SK-N-SH (cell line): ENCODE measurements around the gene TMEM126B. TPM values are rescaled to one million over a fixed set of nuclear protein-coding genes. Genes with fewer than 3 reads are reported as not detected.

ENCODE experiments used
- CTCF ChIA-PET: fragments of 300-600, 350-600 bp; formaldehyde crosslinking; extraction: SDS; loops from one replicate; lab custom pipeline; 2021; lab: Yijun Ruan, JAX
- POLR2A ChIA-PET: fragments of 350-600 bp; sonication (Branson Sonifier 250); formaldehyde crosslinking; extraction: SDS; loops from one replicate; lab custom pipeline; 2020; ENCODE audit warnings: antibody characterized with exemption, inconsistent platforms; lab: Yijun Ruan, JAX
- DNase-seq: peaks from one replicate; pipeline ENCODE4 v3.0.0; 2012
- H2AFZ ChIP-seq: fragments of 200-600 bp; sonication (generic); 2 replicates; pipeline ENCODE4 v1.8.1; 2016; ENCODE audit warnings: antibody characterized with exemption, mild to moderate bottlenecking, low read depth
- H3F3A ChIP-seq: fragments of 200-600 bp; sonication (generic); replicated peaks from 2 replicates; pipeline ENCODE3; 2016; ENCODE audit warnings: antibody characterized with exemption, mild to moderate bottlenecking; ENCODE audit not compliant: insufficient read depth
- H3K27ac ChIP-seq, 2 experiments: fragments of 200-500 bp in 1 of 2; fragments of 200-600 bp in 1 of 2; sonication (Bioruptor generic) in 1 of 2; sonication (generic), shearing (Covaris generic) in 1 of 2; 2 replicates each; pipeline versions ENCODE4 v1.5.1 to v1.6.1; 2014 to 2016; ENCODE audit warnings: low read depth in 2 of 2, inconsistent platforms in 1 of 2, low read length in 1 of 2, mild to moderate bottlenecking in 1 of 2, mixed read lengths in 1 of 2
- H3K27me3 ChIP-seq: fragments of 200-600 bp; sonication (generic), shearing (Covaris generic); 2 replicates; pipeline ENCODE4 v1.6.1; 2016; ENCODE audit warnings: mixed run types; ENCODE audit not compliant: insufficient read depth
- H3K36me3 ChIP-seq, 2 experiments: fragments of 200-500 bp in 1 of 2; fragments of 200-600 bp in 1 of 2; sonication (Bioruptor generic) in 1 of 2; sonication (generic) in 1 of 2; replicated peaks in 1 of 2; 2 replicates each; pipeline versions ENCODE3 to v1.5.1; 2014 to 2016; ENCODE audit warnings: low read length in 1 of 2, mild to moderate bottlenecking in 1 of 2; ENCODE audit not compliant: insufficient read depth in 2 of 2, control insufficient read depth in 1 of 2
- H3K4me1 ChIP-seq, 2 experiments: fragments of 200-500 bp in 1 of 2; fragments of 200-600 bp in 1 of 2; sonication (Bioruptor generic) in 1 of 2; sonication (generic), shearing (Covaris generic) in 1 of 2; 2 replicates each; pipeline versions ENCODE4 v1.5.1 to v1.6.1; 2014 to 2016; ENCODE audit warnings: low read depth in 1 of 2, low read length in 1 of 2, mixed run types in 1 of 2; ENCODE audit not compliant: insufficient read depth in 2 of 2, control insufficient read depth in 1 of 2
- H3K4me2 ChIP-seq: fragments of 200-600 bp; sonication (generic), shearing (Covaris generic); 2 replicates; pipeline ENCODE4 v1.6.1; 2017; ENCODE audit warnings: mixed run types
- H3K4me3 ChIP-seq, 2 experiments: fragments of 200-500 bp in 1 of 2; fragments of 200-600 bp in 1 of 2; sonication (Bioruptor generic) in 1 of 2; sonication (generic), shearing (Covaris generic) in 1 of 2; 2 replicates each; pipeline versions ENCODE4 v1.5.1 to v1.8.1; 2014 to 2016; ENCODE audit warnings: low read depth in 2 of 2, inconsistent platforms in 1 of 2, low read length in 1 of 2, mild to moderate bottlenecking in 1 of 2, mixed read lengths in 1 of 2, moderate library complexity in 1 of 2
- H3K79me2 ChIP-seq: fragments of 200-600 bp; sonication (generic); 2 replicates; pipeline ENCODE4 v1.8.1; 2017; ENCODE audit warnings: mild to moderate bottlenecking; ENCODE audit not compliant: insufficient read depth
- H3K9ac ChIP-seq: fragments of 200-600 bp; sonication (generic); 2 replicates; pipeline ENCODE4 v1.6.1; 2017; ENCODE audit warnings: mixed run types
- H3K9me2 ChIP-seq: fragments of 200-600 bp; sonication (generic); 2 replicates; pipeline ENCODE4 v1.6.1; 2017; ENCODE audit warnings: mixed run types
- H3K9me3 ChIP-seq: fragments of 200-600 bp; sonication (generic); 2 replicates; pipeline ENCODE4 v1.6.1; 2017; ENCODE audit warnings: mixed run types, mild to moderate bottlenecking, moderate library complexity
- H4K20me1 ChIP-seq: fragments of 200-600 bp; sonication (generic); 2 replicates; pipeline ENCODE4 v1.6.1; 2017; ENCODE audit warnings: mild to moderate bottlenecking, mixed run types; ENCODE audit not compliant: insufficient read depth
- ELF1 ChIP-seq: IDR thresholded peaks from 2 replicates; pipeline ENCODE4 v1.4.0; 2012
- EP300 ChIP-seq, 2 experiments: IDR thresholded peaks; 2 replicates each; pipeline versions ENCODE4 v1.4.0 to v1.6.1; 2012; ENCODE audit warnings: borderline replicate concordance in 1 of 2, low read depth in 1 of 2, low read length in 1 of 2
- EZH2phosphoT487 ChIP-seq: fragments of 200-600 bp; sonication (generic); IDR thresholded peaks from 2 replicates; pipeline ENCODE4 v1.6.1; 2017; ENCODE audit warnings: low read depth, mixed run types, mild to moderate bottlenecking, antibody characterized with exemption, moderate library complexity, borderline replicate concordance
- FOSL2 ChIP-seq: IDR thresholded peaks from 2 replicates; pipeline ENCODE4 v1.4.0; 2012; ENCODE audit warnings: low read depth, mild to moderate bottlenecking, moderate library complexity, borderline replicate concordance
- FOXJ3 ChIP-seq: sonication (generic); formaldehyde crosslinking; IDR thresholded peaks from 2 replicates; pipeline ENCODE4 v1.5.1; 2020; ENCODE audit warnings: mild to moderate bottlenecking, missing genetic modification reagents
- FOXM1 ChIP-seq: IDR thresholded peaks from 2 replicates; pipeline ENCODE4 v1.4.0; 2012; ENCODE audit warnings: low read depth, mild to moderate bottlenecking
- GABPA ChIP-seq: IDR thresholded peaks from 2 replicates; pipeline ENCODE4 v1.4.0; 2012; ENCODE audit warnings: low read depth, mild to moderate bottlenecking
- GATA2 ChIP-seq: sonication (generic); formaldehyde crosslinking; IDR thresholded peaks from 2 replicates; pipeline ENCODE4 v1.5.0; 2020; ENCODE audit warnings: mild to moderate bottlenecking, missing genetic modification reagents
- JUND ChIP-seq: IDR thresholded peaks from 2 replicates; pipeline ENCODE4 v1.4.0; 2012
- MEF2A ChIP-seq: IDR thresholded peaks from 2 replicates; pipeline ENCODE4 v1.4.0; 2012; ENCODE audit warnings: low read depth, borderline replicate concordance
- NRF1 ChIP-seq: IDR thresholded peaks from 2 replicates; pipeline ENCODE4 v1.6.1; 2012; ENCODE audit warnings: low read depth, mild to moderate bottlenecking, low read length
- POLR2AphosphoS5 ChIP-seq: IDR thresholded peaks from 2 replicates; pipeline ENCODE4 v1.6.1; 2012; ENCODE audit warnings: low read depth, low read length
- RAD21 ChIP-seq: IDR thresholded peaks from 2 replicates; pipeline ENCODE4 v1.6.1; 2012; ENCODE audit warnings: mild to moderate bottlenecking, low read length
- RCOR1 ChIP-seq: fragments of 150-350 bp; IDR thresholded peaks from 2 replicates; pipeline ENCODE4 v1.6.1; 2017; ENCODE audit warnings: antibody characterized with exemption, low read length
- RFX5 ChIP-seq: IDR thresholded peaks from 2 replicates; pipeline ENCODE4 v1.6.1; 2012; ENCODE audit warnings: mild to moderate bottlenecking, improper control_type of control experiment, low read length
- RXRA ChIP-seq: IDR thresholded peaks from 2 replicates; pipeline ENCODE4 v1.4.0; 2012; ENCODE audit warnings: low read depth, mild to moderate bottlenecking, borderline replicate concordance
- SIN3A ChIP-seq: IDR thresholded peaks from 2 replicates; pipeline ENCODE4 v1.6.1; 2012; ENCODE audit warnings: low read depth, mild to moderate bottlenecking, low read length, moderate library complexity, borderline replicate concordance
- SMC3 ChIP-seq: IDR thresholded peaks from 2 replicates; pipeline ENCODE4 v1.6.1; 2012; ENCODE audit warnings: low read depth, low read length, improper control_type of control experiment
- TCF12 ChIP-seq: IDR thresholded peaks from 2 replicates; pipeline ENCODE4 v1.4.0; 2012
- YY1 ChIP-seq: IDR thresholded peaks from 2 replicates; pipeline ENCODE4 v1.4.0; 2012; ENCODE audit warnings: low read depth, mild to moderate bottlenecking
- WGBS: methylation state at CpG from one replicate; pipeline ENCODE4 v1.1.6; 2017; ENCODE audit warnings: low lambda C conversion rate; 5-methylcytosine and 5-hydroxymethylcytosine counted together
- polyA plus RNA-seq, 3 experiments: library from polyadenylated mRNA; depleted of rRNA; stranded (reverse); fragments of >200 nt; gene quantifications; 2 replicates each; pipeline ENCODE4 v1.2.3, GENCODE V29; 2012
- TF ChIP-seq, protein P1 (sequence below): fragments of 150-350 bp; IDR thresholded peaks from 2 replicates; pipeline ENCODE4 v1.6.1; 2016; ENCODE audit warnings: mild to moderate bottlenecking, low read depth, low read length
- TF ChIP-seq, protein P2 (sequence below): IDR thresholded peaks from 2 replicates; pipeline ENCODE4 v1.4.0; 2012; ENCODE audit warnings: low read depth, borderline replicate concordance
- TF ChIP-seq, protein P3 (sequence below): IDR thresholded peaks from 2 replicates; pipeline ENCODE4 v1.4.0; 2012; ENCODE audit warnings: low read depth, borderline replicate concordance
- TF ChIP-seq, protein P4 (sequence below): IDR thresholded peaks from 2 replicates; pipeline ENCODE4 v1.4.0; 2012; ENCODE audit warnings: low read depth
- TF ChIP-seq, protein P5 (sequence below): fragments of 200-600 bp; sonication (generic); IDR thresholded peaks from 2 replicates; pipeline ENCODE4 v1.6.1; 2017; ENCODE audit warnings: antibody characterized with exemption, mild to moderate bottlenecking, moderate library complexity

Gene TMEM126B
- polyA plus RNA-seq, 1 of the 3 experiments (the other 2 are of a cell fraction), result 27.7 TPM

DNA sequence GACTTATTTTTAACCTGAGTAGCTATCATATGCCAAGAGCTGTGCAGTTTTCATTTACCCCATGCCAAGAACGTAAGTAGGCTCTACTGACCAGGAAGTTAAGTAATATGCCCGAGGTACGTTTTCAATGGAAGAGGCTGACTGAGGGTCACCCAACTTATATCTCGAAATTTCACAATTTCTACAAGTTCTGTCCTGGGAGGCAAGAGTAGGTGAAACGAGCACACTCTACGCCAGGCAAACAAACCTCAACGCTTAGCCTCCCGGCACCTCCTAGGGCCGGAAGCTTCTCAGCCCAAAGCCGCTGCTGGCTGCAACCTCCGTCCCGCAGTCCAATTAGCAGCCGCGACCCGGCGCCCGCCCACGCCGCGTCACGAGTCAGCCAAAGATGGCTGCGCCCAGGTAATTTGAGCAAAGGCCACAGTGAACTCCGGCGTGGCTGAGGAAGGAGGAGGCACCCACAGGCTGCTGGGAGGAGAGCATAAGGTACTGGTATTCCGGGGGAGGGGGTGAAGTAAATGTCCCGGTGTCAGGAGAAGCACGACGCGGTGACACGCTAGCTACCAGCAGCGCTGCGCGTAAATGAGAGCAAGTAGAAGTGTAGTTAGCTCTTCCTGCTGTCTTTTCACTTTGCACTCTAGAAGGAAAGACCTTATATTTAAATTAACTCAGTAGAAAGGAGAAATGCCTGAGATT lies 19.4 kb downstream of the TMEM126B start, which contains the start of gene TMEM126A:
TMEM126A (plus strand) TSS at position 364 of the 696 bp plus-strand sequence. CDS start 2,289 bp downstream, outside the sequence.
- H4K20me1 ChIP-seq, result no peaks in the 10 kb centered on the region
- H3K79me2 ChIP-seq, result peaks cover 24% of the 10 kb centered on the region
- peak within 1 kb of the TSS; percentile 65 for H3K4me2 ChIP-seq
- no peaks in the 10 kb centered on the region for H3K9me3 ChIP-seq
- H3K4me1 ChIP-seq, result peaks cover 7 to 17% of the 10 kb centered on the region in 2 experiments; a peak in 3 of 4 replicates
- H3K4me3 ChIP-seq, result peak within 1 kb of the TSS; percentile 75 to 91
- ChIA-PET CTCF (interaction anchor here (0.5 to 1.7 kb wide), 5 partner anchors 10 to 29 kb away, joined by 3 to 6 read pairs (median 3); no protein-coding TSS in a partner anchor), POLR2A (interaction anchor here (1.3 to 2.2 kb wide), 5 partner anchors 10 to 38 kb away, joined by 4 to 23 read pairs (median 9); partner anchors contain the start of genes CCDC89, CREBZF, DLG2 and TMEM126B)
- peaks cover 12% of the 10 kb centered on the region for H3F3A ChIP-seq
- H3K27ac ChIP-seq, result peak within 1 kb of the TSS; percentile 61 to 88
- no peaks in the 10 kb centered on the region for H3K27me3 ChIP-seq
- H3K9me2 ChIP-seq, result no peaks in the 10 kb centered on the region
- H3K36me3 ChIP-seq, result peaks cover 0 to 12% of the 10 kb centered on the region in 2 experiments
- H3K9ac ChIP-seq, result peak within 1 kb of the TSS; percentile 79
- 3% methylated on average over 31 of the region's 33 CpGs for WGBS
- peak within 1 kb of the TSS; percentile 77 for H2AFZ ChIP-seq
- DNase-seq, result peak; percentile 84
- TF ChIP-seq, protein P1, sequence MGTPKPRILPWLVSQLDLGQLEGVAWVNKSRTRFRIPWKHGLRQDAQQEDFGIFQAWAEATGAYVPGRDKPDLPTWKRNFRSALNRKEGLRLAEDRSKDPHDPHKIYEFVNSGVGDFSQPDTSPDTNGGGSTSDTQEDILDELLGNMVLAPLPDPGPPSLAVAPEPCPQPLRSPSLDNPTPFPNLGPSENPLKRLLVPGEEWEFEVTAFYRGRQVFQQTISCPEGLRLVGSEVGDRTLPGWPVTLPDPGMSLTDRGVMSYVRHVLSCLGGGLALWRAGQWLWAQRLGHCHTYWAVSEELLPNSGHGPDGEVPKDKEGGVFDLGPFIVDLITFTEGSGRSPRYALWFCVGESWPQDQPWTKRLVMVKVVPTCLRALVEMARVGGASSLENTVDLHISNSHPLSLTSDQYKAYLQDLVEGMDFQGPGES, result peak; percentile 15; the same call in 1 of the 2 replicates
- no peak for TF ChIP-seq GATA2 (CRISPR knock-in tag)
- TF ChIP-seq JUND, result no peak
- peak; percentile 73 for TF ChIP-seq ELF1
- no peak for TF ChIP-seq SMC3
- peak; percentile 81 for TF ChIP-seq SIN3A
- TF ChIP-seq YY1, result peak; percentile 97
- TF ChIP-seq, protein P2, sequence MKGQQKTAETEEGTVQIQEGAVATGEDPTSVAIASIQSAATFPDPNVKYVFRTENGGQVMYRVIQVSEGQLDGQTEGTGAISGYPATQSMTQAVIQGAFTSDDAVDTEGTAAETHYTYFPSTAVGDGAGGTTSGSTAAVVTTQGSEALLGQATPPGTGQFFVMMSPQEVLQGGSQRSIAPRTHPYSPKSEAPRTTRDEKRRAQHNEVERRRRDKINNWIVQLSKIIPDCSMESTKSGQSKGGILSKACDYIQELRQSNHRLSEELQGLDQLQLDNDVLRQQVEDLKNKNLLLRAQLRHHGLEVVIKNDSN, result peak; percentile 75
- peak; percentile 81 for TF ChIP-seq GABPA
- TF ChIP-seq EP300 (IDR thresholded peaks at IDR 0.05; ENCODE audit: borderline replicate concordance in 1 of 2, low read depth in 1 of 2, low read length in 1 of 2), result 0 out of 4 replicates have a peak, but pooled peaks of 1 of the 2 experiments have one; percentile 8
- no peak for TF ChIP-seq FOXJ3 (CRISPR knock-in tag)
- TF ChIP-seq, protein P3, sequence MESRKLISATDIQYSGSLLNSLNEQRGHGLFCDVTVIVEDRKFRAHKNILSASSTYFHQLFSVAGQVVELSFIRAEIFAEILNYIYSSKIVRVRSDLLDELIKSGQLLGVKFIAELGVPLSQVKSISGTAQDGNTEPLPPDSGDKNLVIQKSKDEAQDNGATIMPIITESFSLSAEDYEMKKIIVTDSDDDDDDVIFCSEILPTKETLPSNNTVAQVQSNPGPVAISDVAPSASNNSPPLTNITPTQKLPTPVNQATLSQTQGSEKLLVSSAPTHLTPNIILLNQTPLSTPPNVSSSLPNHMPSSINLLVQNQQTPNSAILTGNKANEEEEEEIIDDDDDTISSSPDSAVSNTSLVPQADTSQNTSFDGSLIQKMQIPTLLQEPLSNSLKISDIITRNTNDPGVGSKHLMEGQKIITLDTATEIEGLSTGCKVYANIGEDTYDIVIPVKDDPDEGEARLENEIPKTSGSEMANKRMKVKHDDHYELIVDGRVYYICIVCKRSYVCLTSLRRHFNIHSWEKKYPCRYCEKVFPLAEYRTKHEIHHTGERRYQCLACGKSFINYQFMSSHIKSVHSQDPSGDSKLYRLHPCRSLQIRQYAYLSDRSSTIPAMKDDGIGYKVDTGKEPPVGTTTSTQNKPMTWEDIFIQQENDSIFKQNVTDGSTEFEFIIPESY, result no peak
- TF ChIP-seq, protein P4, sequence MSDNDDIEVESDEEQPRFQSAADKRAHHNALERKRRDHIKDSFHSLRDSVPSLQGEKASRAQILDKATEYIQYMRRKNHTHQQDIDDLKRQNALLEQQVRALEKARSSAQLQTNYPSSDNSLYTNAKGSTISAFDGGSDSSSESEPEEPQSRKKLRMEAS, result peak; percentile 69
- TF ChIP-seq TCF12, result no peak
- TF ChIP-seq RCOR1, result no peak
- no peak for TF ChIP-seq FOSL2
- no peak for TF ChIP-seq EZH2phosphoT487
- TF ChIP-seq POLR2AphosphoS5, result peak; percentile 95
- no peak; the same call in 1 of the 2 replicates for TF ChIP-seq RAD21
- no peak for TF ChIP-seq NRF1
- TF ChIP-seq, protein P5, sequence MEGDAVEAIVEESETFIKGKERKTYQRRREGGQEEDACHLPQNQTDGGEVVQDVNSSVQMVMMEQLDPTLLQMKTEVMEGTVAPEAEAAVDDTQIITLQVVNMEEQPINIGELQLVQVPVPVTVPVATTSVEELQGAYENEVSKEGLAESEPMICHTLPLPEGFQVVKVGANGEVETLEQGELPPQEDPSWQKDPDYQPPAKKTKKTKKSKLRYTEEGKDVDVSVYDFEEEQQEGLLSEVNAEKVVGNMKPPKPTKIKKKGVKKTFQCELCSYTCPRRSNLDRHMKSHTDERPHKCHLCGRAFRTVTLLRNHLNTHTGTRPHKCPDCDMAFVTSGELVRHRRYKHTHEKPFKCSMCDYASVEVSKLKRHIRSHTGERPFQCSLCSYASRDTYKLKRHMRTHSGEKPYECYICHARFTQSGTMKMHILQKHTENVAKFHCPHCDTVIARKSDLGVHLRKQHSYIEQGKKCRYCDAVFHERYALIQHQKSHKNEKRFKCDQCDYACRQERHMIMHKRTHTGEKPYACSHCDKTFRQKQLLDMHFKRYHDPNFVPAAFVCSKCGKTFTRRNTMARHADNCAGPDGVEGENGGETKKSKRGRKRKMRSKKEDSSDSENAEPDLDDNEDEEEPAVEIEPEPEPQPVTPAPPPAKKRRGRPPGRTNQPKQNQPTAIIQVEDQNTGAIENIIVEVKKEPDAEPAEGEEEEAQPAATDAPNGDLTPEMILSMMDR, result no peak
- peak; percentile 37; the same call in 1 of the 2 replicates for TF ChIP-seq RFX5
- no peak for TF ChIP-seq RXRA
- TF ChIP-seq FOXM1, result no peak
- no peak for TF ChIP-seq MEF2A
